Measurements from ENCODE around the gene DEGS1.

GRCh38 chr1:224183591-224184312, 712 bp downstream of the DEGS1 start:
- TF ChIP-seq CTCF (IDR thresholded peaks at IDR 0.05) (no peak), POLR2A (IDR thresholded peaks at IDR 0.05) (no peak), EP300 (IDR thresholded peaks at IDR 0.05) (no peak)

Measured in ovary (tissue), 3 donors.